ENCODE results near the gene FBXL19. TPM values are rescaled to one million over a fixed set of nuclear protein-coding genes. Genes with fewer than 3 reads are reported as not detected.

FBXL19 gene
- polyA plus RNA-seq, 3 donors: 0.14 to 7.6 TPM; not detected in 1

GRCh38 chr16:30984669-30985400 lies 61.5 kb downstream of the FBXL19 start, which contains the start of gene HSD3B7:
Gene HSD3B7 (plus strand): TSS chr16:30985207. CDS start chr16:30985659, 452 bp downstream.
- no peak within 1 kb of the TSS for H3K27ac ChIP-seq (ENCODE audit: low read depth in 1 of 2, low read length in 2 of 2)
- H3K27me3 Mint-ChIP-seq (ENCODE audit: low read depth in 3 of 3): peaks cover 0 to 2% (median 0%) of the 10 kb centered on the region in 3 donors
- H3K27me3 ChIP-seq (ENCODE audit: control insufficient read depth in 2 of 2, insufficient read depth in 2 of 2, low read length in 2 of 2): no peaks in the 10 kb centered on the region
- 38% methylated on average over 19 of the region's 24 CpGs for WGBS (ENCODE audit: insufficient coverage)
- H2AFZ ChIP-seq (ENCODE audit: insufficient read depth, low read depth, low read length, poor library complexity, severe bottlenecking): peak within 1 kb of the TSS; percentile 66
- H3K9ac ChIP-seq (ENCODE audit: insufficient read depth, low read length, poor library complexity, severe bottlenecking): no peak within 1 kb of the TSS
- H4K20me1 ChIP-seq (ENCODE audit: insufficient read depth, low read length): no peaks in the 10 kb centered on the region
- no peaks in the 10 kb centered on the region for H3K9me3 ChIP-seq (replicated peaks in 1 of 2; ENCODE audit: control insufficient read depth in 1 of 2, insufficient read depth in 1 of 2, low read length in 2 of 2)
- peak; percentile 96 for TF ChIP-seq CTCF (IDR thresholded peaks at IDR 0.05)
- peak within 1 kb of the TSS in 4 of 7 donors; percentile 3 to 61 (median 32) for H3K27ac Mint-ChIP-seq
- H3K36me3 Mint-ChIP-seq: peaks cover 37 to 54% of the 10 kb centered on the region in 2 donors
- H3K4me1 ChIP-seq (ENCODE audit: control insufficient read depth in 1 of 2, insufficient read depth in 2 of 2, low read length in 2 of 2): peaks cover 8 to 19% of the 10 kb centered on the region in 2 donors
- peak; percentile 67 to 77 (median 74) for DNase-seq
- peaks cover 39 to 46% of the 10 kb centered on the region in 2 donors for H3K36me3 ChIP-seq (replicated peaks in 1 of 2; ENCODE audit: control insufficient read depth in 1 of 2, insufficient read depth in 2 of 2, low read length in 2 of 2)
- intact Hi-C loops (cut with micrococcal nuclease): loop anchor here (1.0 to 10.0 kb wide), 6 partner anchors 110 to 880 kb away; partner anchors contain the start of genes ZNF843 (in 2 of the 2), PRSS36 (in 1 of the 2) and VKORC1 (in 1 of the 2)
- H3K4me3 ChIP-seq (replicated peaks in 1 of 3; ENCODE audit: low read depth in 2 of 3, low read length in 3 of 3): peak within 1 kb of the TSS in 1 of 3 experiments; percentile 38
- H3K4me1 Mint-ChIP-seq: peaks cover 4% of the 10 kb centered on the region
- H3K79me2 ChIP-seq (ENCODE audit: insufficient read depth, low read length): no peaks in the 10 kb centered on the region
- peak within 1 kb of the TSS; percentile 53 for H3K4me2 ChIP-seq (replicated peaks; ENCODE audit: extremely low read depth, low read length, poor library complexity, severe bottlenecking)
- H3K4me3 Mint-ChIP-seq: peak within 1 kb of the TSS in 1 of 2 donors; percentile 57
- peaks cover 0 to 3% (median 0%) of the 10 kb centered on the region in 7 donors for H3K9me3 Mint-ChIP-seq

- Mint-ChIP-seq H3K9me3 (peaks cover 0 to 3% (median 0%) of the 10 kb centered on the region in 7 donors), H3K27me3 (ENCODE audit: low read depth in 3 of 3) (peaks cover 0 to 2% (median 0%) of the 10 kb centered on the region in 3 donors), H3K4me3 (peak overlapping the region in 1 of 2 donors; percentile 57), H3K27ac (peak overlapping the region in 2 of 7 donors; percentile 43 to 58), H3K36me3 (peaks cover 31 to 46% of the 10 kb centered on the region in 2 donors), H3K4me1 (peaks cover 4% of the 10 kb centered on the region)
- H3K9ac ChIP-seq (ENCODE audit: insufficient read depth, low read length, poor library complexity, severe bottlenecking): no peak overlapping the region
- WGBS (ENCODE audit: insufficient coverage): 82% methylated on average over 17 of the region's 20 CpGs
- H2AFZ ChIP-seq (ENCODE audit: insufficient read depth, low read depth, low read length, poor library complexity, severe bottlenecking): peak overlapping the region; percentile 66
- intact Hi-C loops (cut with micrococcal nuclease): loop anchor here (1.0 to 10.0 kb wide), 6 partner anchors 109 to 879 kb away; partner anchors contain the start of genes ZNF843 (in 2 of the 2), PRSS36 (in 1 of the 2) and VKORC1 (in 1 of the 2)
- H3K4me3 ChIP-seq (replicated peaks in 1 of 3; ENCODE audit: low read depth in 2 of 3, low read length in 3 of 3): peak overlapping the region in 1 of 3 experiments; percentile 38
- TF ChIP-seq CTCF (IDR thresholded peaks at IDR 0.05): no peak
- no peaks in the 10 kb centered on the region for H3K9me3 ChIP-seq (replicated peaks in 1 of 2; ENCODE audit: control insufficient read depth in 1 of 2, insufficient read depth in 1 of 2, low read length in 2 of 2)
- H3K4me2 ChIP-seq (replicated peaks; ENCODE audit: extremely low read depth, low read length, poor library complexity, severe bottlenecking): peak overlapping the region; percentile 53
- no peaks in the 10 kb centered on the region for H3K27me3 ChIP-seq (ENCODE audit: control insufficient read depth in 2 of 2, insufficient read depth in 2 of 2, low read length in 2 of 2)
- no peaks in the 10 kb centered on the region for H4K20me1 ChIP-seq (ENCODE audit: insufficient read depth, low read length)
- peaks cover 33 to 39% of the 10 kb centered on the region in 2 donors for H3K36me3 ChIP-seq (replicated peaks in 1 of 2; ENCODE audit: control insufficient read depth in 1 of 2, insufficient read depth in 2 of 2, low read length in 2 of 2)
- no peaks in the 10 kb centered on the region for H3K79me2 ChIP-seq (ENCODE audit: insufficient read depth, low read length)
- DNase-seq: no peak
- peaks cover 8 to 19% of the 10 kb centered on the region in 2 donors for H3K4me1 ChIP-seq (ENCODE audit: control insufficient read depth in 1 of 2, insufficient read depth in 2 of 2, low read length in 2 of 2)
- H3K27ac ChIP-seq (ENCODE audit: low read depth in 1 of 2, low read length in 2 of 2): no peak overlapping the region
These were observed 62.2 kb downstream of the FBXL19 start for GRCh38 chr16:30985401-30986128.
